HG03469 (cell line): ENCODE results near the gene GPC6.

ENCODE experiments used
- ATAC-seq: cut with Tn5 transposase; IDR thresholded peaks from one replicate; pipeline ENCODE4 v1.9.1; 2021; ENCODE audit warnings: mild to moderate bottlenecking, moderate library complexity, moderate number of reproducible peaks; ENCODE audit not compliant: unreplicated experiment

GPC6 gene

GRCh38 chr13:94006296-94006695, 779.7 kb downstream of the GPC6 start:
- no peak for ATAC-seq

GRCh38 chr13:94007072-94007471, 780.5 kb downstream of the GPC6 start:
- no peak for ATAC-seq

DNA sequence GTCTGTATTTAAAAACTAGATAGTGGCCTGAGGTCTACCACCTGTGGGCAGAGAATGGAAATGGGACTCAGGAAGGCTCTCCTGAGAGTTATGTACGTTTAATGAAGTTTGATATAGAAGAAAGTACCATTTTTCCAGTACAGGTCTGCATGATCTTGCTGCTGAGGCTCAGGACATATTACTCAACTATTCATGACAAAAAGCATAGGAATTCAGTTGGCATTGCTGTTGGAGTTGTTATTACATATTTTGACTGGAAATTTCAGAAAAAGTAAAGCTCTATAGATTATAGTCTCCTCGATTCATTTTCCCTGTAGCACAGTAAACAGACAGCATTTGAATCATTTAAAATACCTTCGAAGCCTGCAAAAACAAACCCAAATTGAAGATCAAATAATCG, 783.1 kb downstream of the GPC6 start:
- no peak for ATAC-seq

GRCh38 chr13:94014461-94014860, 787.9 kb downstream of the GPC6 start:
- no peak for ATAC-seq

DNA sequence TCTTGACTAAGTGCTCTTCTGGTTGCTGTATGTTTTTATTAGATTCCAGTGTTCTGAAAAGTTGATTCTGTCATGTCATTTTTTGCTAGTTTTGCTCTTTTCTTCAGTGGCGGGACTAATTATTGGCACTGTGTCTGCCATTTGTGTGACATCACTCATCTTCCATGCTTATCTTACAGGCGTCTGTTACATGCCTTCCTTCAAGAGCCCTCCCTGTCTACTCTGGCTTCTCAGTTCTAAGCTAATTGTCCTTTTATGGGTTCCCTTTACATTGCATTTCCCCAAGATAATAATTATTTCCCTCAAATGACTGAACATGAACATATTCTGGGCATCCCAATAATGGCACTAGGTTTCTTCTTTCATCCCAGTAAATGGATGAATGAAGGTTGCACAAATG, 793.8 kb downstream of the GPC6 start:
- ATAC-seq: no peak

DNA sequence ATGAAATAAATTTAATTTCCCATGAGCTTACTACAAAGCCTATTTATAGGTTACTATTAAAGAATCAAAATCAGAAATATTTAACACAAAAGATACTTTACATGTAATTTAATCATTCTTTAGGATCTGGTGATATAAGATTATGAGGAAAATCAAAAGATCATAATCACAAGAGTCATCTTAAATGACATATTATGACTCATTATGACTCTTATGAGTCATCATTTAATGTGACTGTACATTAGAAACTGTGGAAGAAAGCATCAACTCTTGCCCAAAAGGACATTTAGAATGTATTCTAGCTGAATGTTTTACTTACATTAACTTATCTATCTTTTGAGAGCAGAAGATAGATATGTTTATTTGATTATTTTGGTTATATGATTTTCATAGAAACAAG, 794.2 kb downstream of the GPC6 start:
- ATAC-seq: no peak

DNA sequence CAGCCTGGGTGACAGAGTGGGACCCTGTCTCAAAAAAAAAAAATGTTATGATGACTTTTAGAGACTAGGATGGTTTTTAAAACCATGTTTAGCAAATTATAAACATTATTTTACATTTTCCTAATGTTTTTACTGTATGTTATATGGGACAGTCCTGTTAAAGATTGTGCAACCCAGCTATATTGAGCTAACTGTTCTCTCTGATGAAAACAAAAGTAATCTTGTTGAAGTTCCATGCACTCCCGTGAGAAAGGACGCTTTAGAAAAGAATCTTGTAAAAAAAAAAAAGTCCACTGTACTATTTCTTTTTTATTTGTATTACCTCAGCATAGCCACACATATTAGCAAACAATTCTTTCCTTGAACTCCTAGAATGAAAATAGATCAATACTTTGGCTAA, 801.6 kb downstream of the GPC6 start:
- ATAC-seq: no peak

DNA sequence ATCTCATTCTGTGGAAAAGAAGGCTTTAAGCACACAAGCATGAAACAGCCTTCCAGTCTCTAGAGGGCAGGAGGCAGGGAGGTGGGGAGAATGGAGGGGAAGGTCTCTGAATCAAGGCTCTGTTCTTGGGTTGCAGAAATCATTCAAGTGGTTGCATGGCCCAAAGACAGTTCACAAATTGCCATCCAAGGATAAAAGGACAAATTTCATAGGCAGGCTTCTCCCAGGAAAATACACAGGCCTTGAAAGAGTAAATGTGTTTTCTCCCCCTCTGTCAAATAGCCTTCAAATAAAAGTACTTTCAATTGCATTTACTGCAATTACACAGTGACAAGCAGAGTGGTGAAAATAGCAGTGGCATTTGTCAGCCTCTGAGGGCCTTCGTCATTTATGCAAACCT, 802.0 kb downstream of the GPC6 start:
- no peak for ATAC-seq

- ATAC-seq: no peak
These were observed 804.0 kb downstream of the GPC6 start for GRCh38 chr13:94030415-94031119.

- no peak for ATAC-seq
These were observed 805.0 kb downstream of the GPC6 start for GRCh38 chr13:94031609-94032008.

- no peak for ATAC-seq
These were observed 806.5 kb downstream of the GPC6 start for GRCh38 chr13:94033098-94033497.

DNA sequence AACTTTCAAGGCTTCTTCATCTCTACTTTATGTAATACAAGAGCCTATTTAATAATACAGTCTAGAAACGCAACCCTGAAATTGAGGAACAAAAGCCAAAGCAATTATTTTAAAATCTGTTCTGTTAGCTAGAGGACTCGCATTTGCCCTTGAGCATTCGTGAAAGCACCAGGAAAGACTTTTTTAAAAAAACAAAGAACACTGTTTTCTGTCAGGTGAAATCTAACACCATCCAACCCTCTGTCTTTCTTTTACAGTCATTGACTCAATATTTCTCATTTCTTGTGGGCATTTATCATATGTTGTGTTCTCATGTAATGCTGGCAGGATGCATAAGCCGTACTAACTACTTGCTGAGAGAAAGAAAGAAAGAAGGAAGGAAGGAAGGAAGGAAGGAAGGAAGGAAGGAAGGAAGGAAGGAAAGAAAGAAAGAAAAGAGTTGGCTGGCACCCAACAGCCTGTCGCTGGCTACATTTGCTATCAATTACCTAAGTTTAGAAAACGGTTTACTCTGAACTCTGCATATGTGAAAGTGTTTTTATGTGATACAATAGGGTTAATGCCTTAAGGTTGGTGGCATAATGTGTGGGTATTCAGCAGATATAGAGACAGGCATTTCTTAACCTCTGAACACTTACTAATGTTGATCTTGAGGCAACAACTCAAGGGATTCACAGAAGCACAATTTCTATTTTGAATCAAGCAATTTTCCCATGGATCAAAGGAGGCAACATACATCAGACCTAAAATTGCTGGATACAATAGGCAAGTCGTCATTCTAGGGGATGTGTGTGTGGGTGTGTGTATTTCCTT, 807.4 kb downstream of the GPC6 start:
- no peak for ATAC-seq

DNA sequence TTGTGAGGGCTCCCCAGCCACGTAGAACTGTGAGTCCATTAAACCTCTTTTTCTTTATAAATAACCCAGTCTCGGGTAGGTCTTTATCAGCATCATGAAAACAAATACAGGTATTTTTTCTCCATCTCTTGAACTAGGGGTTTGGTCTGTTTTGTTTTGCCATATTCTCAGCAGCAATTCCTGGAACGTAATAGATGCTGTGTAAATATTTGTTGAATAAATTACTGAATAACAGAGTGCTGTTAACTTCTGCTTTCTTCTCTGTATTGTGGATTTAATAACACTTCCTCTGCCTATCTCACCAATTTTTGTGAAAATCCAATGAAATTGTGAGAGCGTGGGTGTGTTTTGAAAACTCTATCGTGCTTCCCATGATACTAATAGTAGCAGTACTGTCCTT, 823.4 kb downstream of the GPC6 start:
- ATAC-seq: no peak

DNA sequence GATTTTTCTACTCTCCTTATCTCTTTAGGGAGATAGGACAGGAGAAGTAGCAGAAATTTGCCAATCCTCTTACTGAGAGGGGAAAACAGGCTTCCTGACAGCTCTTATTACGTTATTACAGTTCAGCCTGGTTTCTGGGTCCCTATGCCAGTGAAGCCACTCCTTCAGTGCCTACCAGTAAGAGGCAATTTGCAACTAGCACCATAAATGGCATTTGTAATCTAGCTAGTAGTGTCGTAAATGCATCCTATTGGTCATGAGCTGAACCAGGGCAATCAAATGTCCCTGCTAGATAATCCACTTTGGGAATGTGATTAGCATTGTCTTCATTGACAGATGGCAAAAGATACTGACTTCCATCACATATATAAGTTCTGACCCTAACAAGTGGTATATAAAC, 824.1 kb downstream of the GPC6 start:
- ATAC-seq: no peak

DNA sequence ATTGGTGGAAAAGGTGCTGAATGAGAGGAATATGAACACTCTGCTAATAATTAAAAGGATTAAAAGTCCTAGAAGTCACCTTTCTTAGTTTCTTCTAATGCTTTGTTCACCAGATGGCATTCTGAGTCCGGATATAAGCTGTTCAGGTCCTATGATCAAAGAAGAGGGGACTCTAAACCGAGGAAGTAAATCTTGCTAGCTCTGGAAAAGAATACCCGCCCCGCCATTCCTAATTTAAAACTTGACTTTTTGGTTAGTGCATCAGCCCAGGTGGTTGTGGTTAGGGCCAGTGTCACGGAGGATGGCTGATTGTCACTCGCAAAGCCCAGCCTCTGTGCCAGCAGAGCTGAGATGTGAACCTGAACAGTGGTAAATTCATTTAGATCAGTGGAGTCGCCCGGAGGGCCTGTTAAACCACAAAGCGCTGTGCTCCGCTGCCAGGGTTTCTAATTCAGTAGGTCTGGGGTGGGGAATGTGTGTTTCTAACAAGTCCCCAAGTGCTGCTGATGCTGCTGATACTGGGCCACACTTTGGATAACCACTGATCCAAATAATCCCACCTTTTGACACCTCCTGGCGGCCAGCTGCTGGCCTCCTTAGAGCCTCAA, 827.5 kb downstream of the GPC6 start:
- ATAC-seq: no peak

GRCh38 chr13:94056362-94056990, 829.9 kb downstream of the GPC6 start:
- ATAC-seq: no peak

DNA sequence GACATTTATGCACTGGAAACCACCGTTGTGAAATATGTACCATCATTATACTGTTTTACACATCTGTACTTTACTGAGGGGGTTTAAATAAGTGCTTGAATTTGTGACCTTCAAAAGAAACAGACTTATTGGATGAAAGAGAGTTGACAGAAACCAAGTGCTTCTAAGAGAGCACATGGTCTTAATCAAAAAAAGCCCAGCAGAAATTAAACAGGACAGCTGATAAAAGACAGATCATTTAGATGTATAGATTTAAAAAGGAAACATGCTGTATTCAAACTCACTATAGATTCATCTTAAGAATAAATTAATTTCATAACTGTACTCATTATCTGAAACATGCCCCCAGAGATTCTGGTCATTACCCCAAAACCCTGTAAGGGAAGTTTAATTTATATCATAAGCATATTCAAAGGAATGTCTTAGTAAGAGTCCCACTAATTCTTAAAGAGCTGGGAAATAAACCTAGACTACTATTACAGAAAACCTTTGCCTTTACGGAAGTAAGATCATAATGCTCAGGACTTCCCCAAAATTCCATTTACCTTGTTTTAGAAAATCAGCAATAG, 831.1 kb downstream of the GPC6 start:
- no peak for ATAC-seq

GRCh38 chr13:94058821-94059360, 832.3 kb downstream of the GPC6 start:
- no peak for ATAC-seq

DNA sequence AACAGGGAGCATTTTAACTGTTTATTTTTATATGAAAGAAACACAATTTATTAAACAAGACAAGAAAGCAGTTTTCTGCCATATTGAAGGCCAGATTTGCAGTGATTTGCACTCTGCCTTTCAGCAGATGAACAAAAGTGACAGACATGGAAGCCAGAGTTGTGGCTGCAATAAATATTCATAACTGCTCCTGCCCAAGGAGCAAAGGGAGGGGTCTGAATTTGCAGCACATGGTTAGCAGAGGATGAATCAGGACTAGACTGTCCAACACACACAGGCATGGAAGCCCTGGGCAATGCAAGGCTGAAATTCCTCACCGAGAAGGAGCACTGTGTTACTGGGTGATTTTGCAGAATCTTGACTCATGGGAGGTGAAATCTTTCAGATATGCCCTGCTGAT, 834.7 kb downstream of the GPC6 start:
- no peak for ATAC-seq

DNA sequence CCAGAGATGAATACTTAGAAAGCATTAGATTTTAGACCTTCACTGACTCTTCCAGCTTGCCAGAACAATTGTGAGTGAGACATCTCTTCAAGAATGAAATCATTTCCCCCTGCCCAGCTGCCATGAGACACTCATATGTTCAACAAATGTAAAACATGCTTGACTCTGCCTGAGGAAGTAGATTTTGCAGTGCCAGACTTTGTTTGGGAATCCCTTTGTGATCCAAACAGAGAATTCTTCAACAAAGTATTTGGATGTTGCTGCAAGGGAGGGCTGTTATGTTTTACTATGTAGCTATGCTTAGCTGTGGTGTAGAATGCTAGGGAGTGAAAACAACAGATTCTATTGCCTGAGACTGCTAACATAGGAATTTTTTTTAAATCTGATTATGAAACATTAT, 836.5 kb downstream of the GPC6 start:
- no peak for ATAC-seq

DNA sequence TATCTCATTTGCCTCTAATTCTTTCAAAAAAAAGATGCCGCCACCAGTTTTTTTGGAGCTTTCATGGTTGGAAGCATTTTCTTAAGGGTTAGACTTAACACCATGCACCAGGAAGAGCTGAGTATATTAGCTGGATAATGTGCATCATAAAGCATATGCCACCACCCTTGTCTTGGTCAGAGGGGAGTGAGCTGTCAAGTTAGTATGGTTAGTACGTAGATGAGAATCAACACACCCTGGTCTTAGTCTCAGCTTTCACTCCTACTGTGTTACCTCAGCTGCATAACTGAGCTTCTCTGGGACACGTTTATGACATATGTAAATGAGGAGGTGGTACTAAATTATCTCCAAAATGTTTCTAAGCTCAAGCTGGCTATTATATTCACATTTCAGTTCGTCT, 837.2 kb downstream of the GPC6 start:
- ATAC-seq: no peak
